Gastrocnemius medialis (tissue), 4 donors: Measurements from ENCODE around the gene TFCP2L1.
"Not testable (repeated sequence)": the region's sequence is repeated elsewhere in the genome, so short reads cannot be mapped to it uniquely, and the experiment has no call there.

ENCODE experiments used
- CTCF ChIP-seq, 5 experiments: fragments of 450-650 bp in 3 of 5; fragments of 200-600 bp in 2 of 5; sonication (generic) in 2 of 5; IDR thresholded peaks in 4 of 5; conservative IDR thresholded peaks in 1 of 5; 1 replicate in 4 of 5; 2 replicates in 1 of 5; pipeline ENCODE4 v1.5.1; 2016 to 2019; ENCODE audit warnings: antibody characterized with exemption in 5 of 5, mild to moderate bottlenecking in 3 of 5, moderate library complexity in 3 of 5
- POLR2A ChIP-seq, 2 donors: fragments of 450-650 bp; IDR thresholded peaks; one replicate each; pipeline ENCODE4 v1.6.1; 2017; ENCODE audit warnings: antibody characterized with exemption in 2 of 2, mild to moderate bottlenecking in 2 of 2, moderate library complexity in 2 of 2

GRCh38 chr2:121313701-121314100, 28.7 kb upstream of the TFCP2L1 start:
- TF ChIP-seq CTCF (IDR thresholded peaks at IDR 0.05 in 4 of 5, conservative IDR thresholded peaks at IDR 0.05 in 1 of 5); POLR2A (IDR thresholded peaks at IDR 0.05): not testable (repeated sequence)
